Measurements from ENCODE around the gene ANKRD16. TPM values are rescaled to one million over a fixed set of nuclear protein-coding genes. Genes with fewer than 3 reads are reported as not detected.
"Not testable (repeated sequence)": the region's sequence is repeated elsewhere in the genome, so short reads cannot be mapped to it uniquely, and the experiment has no call there.

The ANKRD16 gene
- total RNA-seq, 1 donor from 2014 or later: 2.5 TPM

GRCh38 chr10:5888843-5889623 is 660 bp downstream of the ANKRD16 start:
- ATAC-seq: peak; percentile 10
- peak; percentile 80 for DNase-seq (ENCODE audit: missing footprints)
- intact Hi-C loops (cut with DNase I): loop anchor here (5.0 kb wide), 1 partner anchor 77 kb away; the partner anchor contains the start of gene GDI2

GRCh38 chr10:5888351-5888750 is 1.3 kb downstream of the ANKRD16 start:
- no peak for DNase-seq (ENCODE audit: missing footprints)
- no peak for ATAC-seq
- intact Hi-C loops (cut with DNase I): loop anchor here (5.0 kb wide), 1 partner anchor 76 kb away; the partner anchor contains the start of gene GDI2

DNA sequence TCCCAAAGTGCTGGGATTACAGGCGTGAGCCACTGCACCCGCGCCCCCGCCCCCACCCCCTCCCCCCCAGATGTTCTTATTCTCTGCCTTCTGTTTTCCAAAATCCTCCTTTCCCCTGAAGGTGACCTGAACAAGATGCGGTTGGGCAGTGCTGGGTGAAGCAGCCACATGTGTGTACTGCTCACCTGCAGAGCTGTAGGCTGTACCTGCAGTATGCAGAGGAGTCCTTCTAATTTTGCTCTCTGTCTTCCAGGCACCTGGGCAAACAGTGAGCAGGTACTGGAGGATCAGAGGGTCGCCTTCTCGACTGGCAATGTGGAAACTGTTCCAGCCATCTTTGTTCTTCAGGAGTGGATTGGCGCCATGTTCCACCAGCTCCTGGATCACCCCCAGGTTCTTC is 2.1 kb downstream of the ANKRD16 start:
- no peak for ATAC-seq
- intact Hi-C loops (cut with DNase I): loop anchor here (5.0 kb wide), 1 partner anchor 75 kb away; the partner anchor contains the start of gene GDI2
- DNase-seq (ENCODE audit: missing footprints): no peak

DNA sequence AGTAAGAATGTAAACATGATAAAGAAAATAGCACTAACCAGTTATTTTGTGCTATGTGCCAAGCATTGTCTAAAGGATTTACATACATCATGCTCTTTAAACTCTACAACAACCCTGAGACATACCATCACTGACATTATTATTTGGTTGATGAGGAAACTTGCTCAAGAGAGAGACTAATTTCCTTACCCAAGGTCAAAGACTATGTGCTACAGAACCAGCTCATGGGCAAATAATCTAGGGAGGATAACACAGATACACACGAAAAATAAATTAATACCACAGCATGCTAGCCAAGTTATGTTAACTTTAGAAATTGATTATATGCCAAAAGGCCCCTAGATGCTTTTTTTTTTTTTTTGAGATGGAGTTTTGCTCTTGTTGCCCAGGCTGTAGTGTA is 2.7 kb downstream of the ANKRD16 start:
- DNase-seq (ENCODE audit: missing footprints) (no peak), ATAC-seq (no peak)
- intact Hi-C loops (cut with DNase I): loop anchor here (5.0 kb wide), 1 partner anchor 75 kb away; the partner anchor contains the start of gene GDI2

DNA sequence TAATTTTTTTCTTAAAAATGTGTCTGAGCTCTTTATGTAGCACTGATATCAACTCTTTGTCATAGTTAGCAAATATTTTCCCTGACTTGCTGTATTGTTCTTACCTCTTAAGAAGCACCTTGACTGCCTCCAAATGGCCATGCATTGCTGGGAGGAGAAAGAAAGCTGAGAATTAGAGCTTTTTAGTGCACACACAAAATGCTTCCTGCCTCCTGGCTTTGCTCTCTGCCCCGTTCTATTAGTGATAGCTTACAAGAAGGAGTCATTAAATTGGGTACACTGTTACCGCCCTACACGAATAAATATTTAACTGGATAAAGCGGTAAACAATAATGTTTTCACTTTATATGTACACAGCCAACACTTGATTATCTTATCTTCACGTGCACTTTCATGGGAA is 4.1 kb downstream of the ANKRD16 start:
- ATAC-seq (no peak), DNase-seq (ENCODE audit: missing footprints) (no peak)
- intact Hi-C loops (cut with DNase I): loop anchor here (5.0 kb wide), 1 partner anchor 73 kb away; the partner anchor contains the start of gene GDI2

GRCh38 chr10:5882961-5883360 is 6.7 kb downstream of the ANKRD16 start:
- intact Hi-C loops (cut with DNase I): no loop called here
- no peak for ATAC-seq
- no peak for DNase-seq (ENCODE audit: missing footprints)

DNA sequence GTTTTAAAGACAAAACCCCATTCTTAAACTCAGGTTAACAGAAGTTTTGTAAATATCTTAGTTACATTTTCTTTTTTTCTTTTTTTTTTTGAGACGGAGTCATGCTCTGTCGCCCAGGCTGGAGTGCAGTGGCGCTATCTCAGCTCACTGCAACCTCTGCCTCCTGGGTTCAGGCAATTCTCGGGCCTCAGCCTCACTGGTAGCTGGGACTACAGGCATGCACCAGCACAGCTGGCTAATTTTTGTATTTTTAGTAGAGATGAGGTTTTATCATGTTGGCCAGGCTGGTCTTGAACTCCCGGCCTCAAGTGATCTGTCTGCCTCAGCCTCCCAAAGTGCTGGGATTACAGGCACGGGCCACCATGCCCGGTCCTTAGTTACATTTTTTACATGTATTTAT is 12.7 kb downstream of the ANKRD16 start:
- ATAC-seq; DNase-seq (ENCODE audit: missing footprints); intact Hi-C loops (cut with DNase I): not testable (repeated sequence)

GRCh38 chr10:5876181-5876768 is 13.4 kb downstream of the ANKRD16 start:
- ATAC-seq (no peak), DNase-seq (ENCODE audit: missing footprints) (no peak)
- intact Hi-C loops (cut with DNase I): no loop called here

- intact Hi-C loops (cut with DNase I): loop anchor here (2.0 to 5.0 kb wide), 4 partner anchors 61 to 431 kb away; partner anchors contain the start of genes GDI2 and TASOR2
- DNase-seq (ENCODE audit: missing footprints) (no peak), ATAC-seq (peak; percentile 74)
Measured at GRCh38 chr10:5873515-5873995, 16.1 kb downstream of the ANKRD16 start.

DNA sequence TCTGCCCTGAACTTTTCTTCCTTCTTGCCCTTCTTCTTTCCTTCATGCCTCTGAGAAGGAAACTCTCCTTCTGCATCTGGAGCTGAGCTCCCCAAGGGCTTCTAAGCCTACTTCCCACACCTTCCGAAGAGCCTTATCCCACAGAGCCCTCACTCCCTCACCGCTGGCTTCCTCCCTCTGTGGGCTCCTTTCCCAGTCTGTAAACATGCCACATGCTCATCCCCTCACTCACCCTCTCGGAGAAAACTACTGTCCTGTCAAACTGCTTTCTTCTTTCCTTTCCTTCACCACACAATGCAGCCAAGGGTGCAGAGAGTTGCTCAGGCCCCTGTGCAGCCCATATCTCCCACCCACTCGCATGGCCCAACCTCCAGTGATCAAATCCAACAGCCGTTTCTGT is 18.1 kb downstream of the ANKRD16 start:
- ATAC-seq (no peak), DNase-seq (ENCODE audit: missing footprints) (no peak)
- intact Hi-C loops (cut with DNase I): loop anchor here (5.0 kb wide), 1 partner anchor 429 kb away; no protein-coding TSS in a partner anchor

DNA sequence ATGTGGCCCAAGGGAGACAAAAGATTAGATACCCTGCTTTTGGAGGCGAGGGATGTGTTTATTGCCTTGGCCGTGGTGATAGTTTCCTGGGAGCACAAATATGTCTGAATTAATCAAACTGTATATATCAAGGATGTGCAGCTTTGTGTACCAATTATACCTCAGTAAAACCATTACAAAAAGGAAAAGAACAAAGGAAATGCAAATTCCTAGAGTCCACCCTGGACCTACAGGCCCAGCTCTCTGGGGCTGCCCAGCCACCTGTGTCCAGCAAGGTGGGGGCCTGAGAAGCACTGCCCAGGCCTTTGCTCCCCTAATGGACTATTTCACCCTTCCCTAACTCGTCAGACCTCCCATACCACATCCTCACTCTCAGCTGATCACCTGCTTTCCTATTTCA is 20.5 kb downstream of the ANKRD16 start:
- ATAC-seq (no peak), DNase-seq (ENCODE audit: missing footprints) (no peak)
- intact Hi-C loops (cut with DNase I): no loop called here

GRCh38 chr10:5868383-5868782 is 21.3 kb downstream of the ANKRD16 start:
- DNase-seq (ENCODE audit: missing footprints); intact Hi-C loops (cut with DNase I); ATAC-seq: not testable (repeated sequence)

DNA sequence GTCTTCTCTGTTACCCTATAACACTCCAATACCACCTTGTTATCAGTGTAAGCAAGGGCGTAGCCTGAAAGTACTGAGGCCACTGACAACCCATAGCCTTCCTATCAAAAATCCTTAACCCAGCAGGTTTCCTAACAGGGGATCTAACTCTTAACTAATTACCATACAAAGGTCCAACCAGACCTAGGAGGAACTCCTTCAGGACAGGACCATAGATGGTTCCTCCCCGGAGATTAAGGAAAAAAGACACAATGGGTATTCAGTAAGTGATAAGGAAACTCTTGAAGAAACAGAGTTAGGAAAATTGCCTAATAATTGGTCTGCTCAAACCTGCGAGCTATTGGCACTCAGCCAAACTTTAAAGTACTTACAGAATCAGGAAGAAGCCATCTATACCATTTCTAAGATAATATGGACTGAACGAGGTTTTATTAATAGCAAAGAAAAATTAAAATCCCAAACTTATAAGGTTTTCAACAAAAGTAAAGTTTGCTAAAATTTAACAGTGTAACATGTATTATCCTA is 22.5 kb downstream of the ANKRD16 start:
- DNase-seq (ENCODE audit: missing footprints); ATAC-seq; intact Hi-C loops (cut with DNase I): not testable (repeated sequence)

DNA sequence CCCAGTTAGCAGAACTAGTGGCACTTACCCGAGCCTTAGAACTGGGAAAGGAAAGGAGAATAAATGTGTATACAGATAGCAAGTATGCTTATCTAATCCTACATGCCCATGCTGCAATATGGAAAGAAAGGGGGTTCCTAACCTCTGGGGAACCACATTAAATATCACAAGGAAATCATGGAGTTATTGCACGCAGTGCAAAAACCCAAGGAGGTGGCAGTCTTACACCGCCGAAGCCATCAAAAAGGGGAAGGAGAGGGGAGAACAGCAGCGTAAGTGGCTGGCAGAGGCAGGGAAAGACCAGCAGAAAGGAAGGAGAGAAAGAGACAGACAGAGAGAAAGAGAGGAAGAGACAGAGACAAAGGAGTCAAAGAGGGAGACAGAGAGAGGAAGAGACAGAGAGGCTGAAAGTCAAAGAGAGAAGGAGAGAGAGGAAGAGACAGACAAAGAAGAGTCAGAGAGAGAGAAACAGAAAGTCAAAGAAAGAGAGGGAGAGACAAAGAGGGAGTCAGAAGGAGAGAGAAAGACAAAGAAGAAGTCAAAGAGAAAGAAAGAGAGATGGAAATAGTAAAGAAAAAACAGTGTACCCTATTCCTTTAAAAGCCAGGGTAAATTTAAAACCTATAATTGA is 23.1 kb downstream of the ANKRD16 start:
- DNase-seq (ENCODE audit: missing footprints); ATAC-seq; intact Hi-C loops (cut with DNase I): not testable (repeated sequence)

GRCh38 chr10:5862981-5863685 is 26.6 kb downstream of the ANKRD16 start:
- intact Hi-C loops (cut with DNase I); DNase-seq (ENCODE audit: missing footprints); ATAC-seq: not testable (repeated sequence)

GRCh38 chr10:5862360-5862961 is 27.2 kb downstream of the ANKRD16 start:
- no peak for ATAC-seq
- no peak for DNase-seq (ENCODE audit: missing footprints)

DNA sequence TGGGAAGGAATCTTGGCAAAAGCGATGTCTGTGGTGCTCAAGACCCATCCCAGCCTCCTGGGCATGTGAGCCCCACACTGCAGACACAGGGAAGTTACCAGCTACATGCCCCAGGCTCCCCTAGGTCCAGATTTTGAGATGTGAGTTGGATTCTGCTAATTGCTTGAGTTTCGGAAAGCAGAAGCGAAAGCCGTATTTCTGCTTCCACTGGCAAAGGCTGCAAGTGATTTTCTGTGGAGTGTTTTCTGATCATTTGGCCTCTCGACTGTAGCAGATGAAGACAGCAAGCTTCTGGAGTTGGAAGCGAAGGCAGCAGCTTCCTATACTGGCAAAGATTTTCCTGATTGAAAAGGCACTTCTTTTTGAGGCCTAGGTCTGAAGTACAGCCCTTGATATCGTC is 29.6 kb downstream of the ANKRD16 start:
- intact Hi-C loops (cut with DNase I): no loop called here
- ATAC-seq (no peak), DNase-seq (ENCODE audit: missing footprints) (no peak)

More at GRCh38 chr10:5862360-5862961, 27.2 kb downstream of the ANKRD16 start:
- intact Hi-C loops (cut with DNase I): no loop called here

GRCh38 chr10:5858811-5859210 is 30.9 kb downstream of the ANKRD16 start:
- ATAC-seq: no peak
- DNase-seq (ENCODE audit: missing footprints): no peak
- intact Hi-C loops (cut with DNase I): no loop called here

Measured in Right ventricle myocardium inferior (tissue), 1 donor.